Measurements from ENCODE around the gene SPTLC1. TPM values are rescaled to one million over a fixed set of nuclear protein-coding genes. Genes with fewer than 3 reads are reported as not detected.
A peak's percentile ranks its signal among the peaks of the same experiment; 100 is the strongest.

SPTLC1 gene
- total and polyA plus RNA-seq, 2 of the 13 experiments (the other 11 are each of a cell fraction or from before 2014, with no cell fraction given): 56.2 to 72.5 TPM

DNA sequence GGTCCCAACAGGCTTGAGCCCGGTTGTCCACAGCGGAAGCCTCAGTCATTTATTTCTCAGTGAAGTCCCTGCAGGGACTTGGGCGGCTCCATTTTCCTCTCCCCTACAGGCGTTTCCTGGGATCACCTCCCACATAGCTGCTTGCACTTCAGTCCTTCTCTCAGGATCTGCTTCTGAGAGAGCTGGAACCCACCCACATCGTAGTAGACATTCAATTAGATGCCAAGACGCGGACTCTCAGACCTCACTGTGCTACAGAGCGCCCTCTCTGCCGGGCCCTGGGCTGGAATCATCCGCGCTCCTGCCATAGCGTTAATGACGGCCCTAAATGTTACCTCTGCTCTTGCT is 111.2 kb downstream of the SPTLC1 start:
- FAIRE-seq: no peak
- Histone ChIP-seq H3K4me1 (ENCODE audit: insufficient read depth, low read length) (no peaks in the 10 kb centered on the region), H3K4me3 (replicated peaks in 1 of 3; ENCODE audit: insufficient read depth in 1 of 3, low read depth in 2 of 3, low read length in 3 of 3) (no peak overlapping the region), H3K27me3 (ENCODE audit: control insufficient read depth in 1 of 2, insufficient read depth in 2 of 2, low read length in 2 of 2) (peaks cover 3 to 12% of the 10 kb centered on the region in 2 experiments; a peak in 4 of 5 replicates), H3K27ac (ENCODE audit: extremely low read length, insufficient read depth, low read length) (no peak overlapping the region), H4K20me1 (ENCODE audit: insufficient read depth, low read length) (no peaks in the 10 kb centered on the region), H3K9ac (ENCODE audit: insufficient read depth, low read depth, low read length) (no peak overlapping the region), H3K4me2 (ENCODE audit: low read depth, low read length) (no peak overlapping the region), H2AFZ (ENCODE audit: low read length) (no peak overlapping the region), H3K36me3 (replicated peaks in 1 of 2; ENCODE audit: control insufficient read depth in 1 of 2, insufficient read depth in 2 of 2, low read length in 2 of 2) (no peaks in the 10 kb centered on the region), H3K79me2 (ENCODE audit: insufficient read depth, low read length) (no peaks in the 10 kb centered on the region), H3K9me3 (ENCODE audit: low read length) (no peaks in the 10 kb centered on the region)
- peak; percentile 58 for ATAC-seq
- ChIA-PET POLR2A (no interaction called here), CTCF (ENCODE audit: low intra/inter-chr PET ratio, low total read pairs) (no interaction called here)
- DNase-seq (ENCODE audit: low spot score): no peak
- TF ChIP-seq ZNF883 (CRISPR knock-in tag; IDR thresholded peaks at IDR 0.05; ENCODE audit: not compliant biosample characterization) (no peak), ZKSCAN8 (CRISPR knock-in tag; IDR thresholded peaks at IDR 0.05; ENCODE audit: borderline replicate concordance) (no peak), ATF7-NPFF (CRISPR knock-in tag; IDR thresholded peaks at IDR 0.05; ENCODE audit: low read depth) (no peak), SETDB1 (CRISPR knock-in tag; IDR thresholded peaks at IDR 0.05; ENCODE audit: borderline replicate concordance) (no peak), HOXD1 (CRISPR knock-in tag; IDR thresholded peaks at IDR 0.05) (no peak), JDP2 (CRISPR knock-in tag; IDR thresholded peaks at IDR 0.05; ENCODE audit: borderline replicate concordance) (no peak), ZNF510 (CRISPR knock-in tag; IDR thresholded peaks at IDR 0.05; ENCODE audit: low read depth) (no peak), HNRNPUL1 (IDR thresholded peaks at IDR 0.05; ENCODE audit: low read depth, low read length) (no peak)
- TF ChIP-seq, protein P1, sequence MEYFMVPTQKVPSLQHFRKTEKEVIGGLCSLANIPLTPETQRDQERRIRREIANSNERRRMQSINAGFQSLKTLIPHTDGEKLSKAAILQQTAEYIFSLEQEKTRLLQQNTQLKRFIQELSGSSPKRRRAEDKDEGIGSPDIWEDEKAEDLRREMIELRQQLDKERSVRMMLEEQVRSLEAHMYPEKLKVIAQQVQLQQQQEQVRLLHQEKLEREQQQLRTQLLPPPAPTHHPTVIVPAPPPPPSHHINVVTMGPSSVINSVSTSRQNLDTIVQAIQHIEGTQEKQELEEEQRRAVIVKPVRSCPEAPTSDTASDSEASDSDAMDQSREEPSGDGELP (IDR thresholded peaks at IDR 0.05; ENCODE audit: borderline replicate concordance, low read depth): no peak
- TF ChIP-seq, protein P2, sequence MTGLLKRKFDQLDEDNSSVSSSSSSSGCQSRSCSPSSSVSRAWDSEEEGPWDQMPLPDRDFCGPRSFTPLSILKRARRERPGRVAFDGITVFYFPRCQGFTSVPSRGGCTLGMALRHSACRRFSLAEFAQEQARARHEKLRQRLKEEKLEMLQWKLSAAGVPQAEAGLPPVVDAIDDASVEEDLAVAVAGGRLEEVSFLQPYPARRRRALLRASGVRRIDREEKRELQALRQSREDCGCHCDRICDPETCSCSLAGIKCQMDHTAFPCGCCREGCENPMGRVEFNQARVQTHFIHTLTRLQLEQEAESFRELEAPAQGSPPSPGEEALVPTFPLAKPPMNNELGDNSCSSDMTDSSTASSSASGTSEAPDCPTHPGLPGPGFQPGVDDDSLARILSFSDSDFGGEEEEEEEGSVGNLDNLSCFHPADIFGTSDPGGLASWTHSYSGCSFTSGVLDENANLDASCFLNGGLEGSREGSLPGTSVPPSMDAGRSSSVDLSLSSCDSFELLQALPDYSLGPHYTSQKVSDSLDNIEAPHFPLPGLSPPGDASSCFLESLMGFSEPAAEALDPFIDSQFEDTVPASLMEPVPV (CRISPR knock-in tag; IDR thresholded peaks at IDR 0.05): no peak
- TF ChIP-seq, protein P3, sequence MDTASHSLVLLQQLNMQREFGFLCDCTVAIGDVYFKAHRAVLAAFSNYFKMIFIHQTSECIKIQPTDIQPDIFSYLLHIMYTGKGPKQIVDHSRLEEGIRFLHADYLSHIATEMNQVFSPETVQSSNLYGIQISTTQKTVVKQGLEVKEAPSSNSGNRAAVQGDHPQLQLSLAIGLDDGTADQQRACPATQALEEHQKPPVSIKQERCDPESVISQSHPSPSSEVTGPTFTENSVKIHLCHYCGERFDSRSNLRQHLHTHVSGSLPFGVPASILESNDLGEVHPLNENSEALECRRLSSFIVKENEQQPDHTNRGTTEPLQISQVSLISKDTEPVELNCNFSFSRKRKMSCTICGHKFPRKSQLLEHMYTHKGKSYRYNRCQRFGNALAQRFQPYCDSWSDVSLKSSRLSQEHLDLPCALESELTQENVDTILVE (CRISPR knock-in tag; IDR thresholded peaks at IDR 0.05): no peak
- TF ChIP-seq, protein P4, sequence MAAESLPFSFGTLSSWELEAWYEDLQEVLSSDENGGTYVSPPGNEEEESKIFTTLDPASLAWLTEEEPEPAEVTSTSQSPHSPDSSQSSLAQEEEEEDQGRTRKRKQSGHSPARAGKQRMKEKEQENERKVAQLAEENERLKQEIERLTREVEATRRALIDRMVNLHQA (CRISPR knock-in tag; IDR thresholded peaks at IDR 0.05): no peak
- intact Hi-C loops (cut with micrococcal nuclease; ENCODE audit: unreplicated experiment) (no loop called here), in situ Hi-C loops (cut with HindIII; ENCODE audit: extremely low pct_ligation_motif_present, low pct_unique_long_range_greater_than_20kb) (no loop called here)
- 64% methylated on average over 12 of the region's 13 CpGs for WGBS (ENCODE audit: low lambda C conversion rate)
- BruUV-seq (replicated peaks): no TSS peak
